ENCODE data around the gene HBZ.
A peak's percentile ranks its signal among the peaks of the same experiment; 100 is the strongest.

The HBZ gene

GRCh38 chr16:187330-187729, 34.9 kb downstream of the HBZ start:
- Histone ChIP-seq H3K56ac (ENCODE audit: low read length) (no peak overlapping the region), H3K27ac (ENCODE audit: low read depth, low read length) (no peak overlapping the region), H3K4me2 (ENCODE audit: low read length) (no peak overlapping the region), H3K27me3 (ENCODE audit: insufficient read depth, low read length, poor library complexity) (no peaks in the 10 kb centered on the region), H3K9ac (ENCODE audit: low read length) (no peak overlapping the region), H3K4ac (ENCODE audit: low read depth, low read length) (no peak overlapping the region), H3K79me2 (ENCODE audit: control insufficient read depth, insufficient read depth, low read length) (no peaks in the 10 kb centered on the region), H3K36me3 (ENCODE audit: control insufficient read depth, insufficient read depth, low read length) (peaks cover 24% of the 10 kb centered on the region), H2BK15ac (replicated peaks; ENCODE audit: low read depth) (no peak overlapping the region), H4K8ac (ENCODE audit: low read depth, low read length) (no peak overlapping the region), H3K23ac (ENCODE audit: low read length) (no peak overlapping the region), H2AK5ac (ENCODE audit: low read length) (no peak overlapping the region), H2BK120ac (ENCODE audit: low read depth, low read length) (no peak overlapping the region), H3K4me1 (ENCODE audit: control insufficient read depth, low read depth, low read length) (no peaks in the 10 kb centered on the region), H2BK5ac (ENCODE audit: low read length) (no peak overlapping the region), H3K79me1 (ENCODE audit: low read length) (peaks cover 7% of the 10 kb centered on the region), H3K4me3 (ENCODE audit: low read length) (no peak overlapping the region), H3K18ac (ENCODE audit: low read length) (no peak overlapping the region), H4K5ac (ENCODE audit: low read length) (no peak overlapping the region)
- WGBS (ENCODE audit: extremely low coverage, insufficient coverage, low lambda C conversion rate), result no CpG with 5 or more reads among the region's 8 CpGs
- DNase-seq, result no peak

DNA sequence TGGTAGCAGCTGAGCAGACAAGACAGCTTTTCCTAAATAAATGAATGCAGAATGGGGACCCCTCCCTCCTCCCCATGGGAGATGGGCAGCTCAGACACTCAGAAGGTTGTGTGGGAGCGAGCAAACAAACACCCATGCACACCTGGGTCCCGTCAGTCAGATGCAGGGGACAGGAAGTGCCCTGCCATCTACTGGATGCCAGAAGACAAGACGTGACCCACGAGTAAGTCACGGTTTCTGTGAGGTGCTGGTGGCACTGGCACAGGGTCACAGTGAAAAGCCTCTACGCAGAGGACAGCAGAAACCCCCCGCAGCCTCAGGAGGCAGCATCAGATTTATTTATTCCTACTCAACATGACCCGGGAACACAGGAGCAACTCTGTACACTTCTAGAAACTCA, 36.2 kb downstream of the HBZ start:
- WGBS (ENCODE audit: extremely low coverage, insufficient coverage, low lambda C conversion rate), result no CpG with 5 or more reads among the region's 8 CpGs
- Histone ChIP-seq H3K27me3 (ENCODE audit: insufficient read depth, low read length, poor library complexity) (no peaks in the 10 kb centered on the region), H3K79me1 (ENCODE audit: low read length) (peaks cover 7% of the 10 kb centered on the region), H2BK5ac (ENCODE audit: low read length) (no peak overlapping the region), H2AK5ac (ENCODE audit: low read length) (no peak overlapping the region), H3K4ac (ENCODE audit: low read depth, low read length) (no peak overlapping the region), H3K4me3 (ENCODE audit: low read length) (no peak overlapping the region), H3K4me1 (ENCODE audit: control insufficient read depth, low read depth, low read length) (no peaks in the 10 kb centered on the region), H3K56ac (ENCODE audit: low read length) (no peak overlapping the region), H4K5ac (ENCODE audit: low read length) (no peak overlapping the region), H3K18ac (ENCODE audit: low read length) (no peak overlapping the region), H3K27ac (ENCODE audit: low read depth, low read length) (no peak overlapping the region), H3K36me3 (ENCODE audit: control insufficient read depth, insufficient read depth, low read length) (peaks cover 26% of the 10 kb centered on the region), H4K8ac (ENCODE audit: low read depth, low read length) (no peak overlapping the region), H2BK120ac (ENCODE audit: low read depth, low read length) (no peak overlapping the region), H3K79me2 (ENCODE audit: control insufficient read depth, insufficient read depth, low read length) (no peaks in the 10 kb centered on the region), H2BK15ac (replicated peaks; ENCODE audit: low read depth) (no peak overlapping the region), H3K23ac (ENCODE audit: low read length) (no peak overlapping the region), H3K9ac (ENCODE audit: low read length) (no peak overlapping the region), H3K4me2 (ENCODE audit: low read length) (no peak overlapping the region)
- peak; percentile 46 for DNase-seq

- Histone ChIP-seq H3K79me2 (ENCODE audit: control insufficient read depth, insufficient read depth, low read length) (no peaks in the 10 kb centered on the region), H3K4ac (ENCODE audit: low read depth, low read length) (no peak overlapping the region), H3K4me3 (ENCODE audit: low read length) (no peak overlapping the region), H3K9ac (ENCODE audit: low read length) (no peak overlapping the region), H4K8ac (ENCODE audit: low read depth, low read length) (no peak overlapping the region), H3K4me1 (ENCODE audit: control insufficient read depth, low read depth, low read length) (no peaks in the 10 kb centered on the region), H3K79me1 (ENCODE audit: low read length) (peaks cover 9% of the 10 kb centered on the region), H3K18ac (ENCODE audit: low read length) (no peak overlapping the region), H2BK120ac (ENCODE audit: low read depth, low read length) (no peak overlapping the region), H4K5ac (ENCODE audit: low read length) (no peak overlapping the region), H2BK5ac (ENCODE audit: low read length) (no peak overlapping the region), H3K27ac (ENCODE audit: low read depth, low read length) (no peak overlapping the region), H2BK15ac (replicated peaks; ENCODE audit: low read depth) (no peak overlapping the region), H2AK5ac (ENCODE audit: low read length) (no peak overlapping the region), H3K4me2 (ENCODE audit: low read length) (no peak overlapping the region), H3K23ac (ENCODE audit: low read length) (no peak overlapping the region), H3K36me3 (ENCODE audit: control insufficient read depth, insufficient read depth, low read length) (peaks cover 28% of the 10 kb centered on the region), H3K56ac (ENCODE audit: low read length) (no peak overlapping the region), H3K27me3 (ENCODE audit: insufficient read depth, low read length, poor library complexity) (no peaks in the 10 kb centered on the region)
- no peak for DNase-seq
- no CpG with 5 or more reads among the region's 34 CpGs for WGBS (ENCODE audit: extremely low coverage, insufficient coverage, low lambda C conversion rate)
Observed at GRCh38 chr16:189604-190186, 37.3 kb downstream of the HBZ start.

GRCh38 chr16:191831-192230, 39.4 kb downstream of the HBZ start:
- no peak for DNase-seq
- H2AK5ac ChIP-seq (ENCODE audit: low read length), result no peak overlapping the region
- no peaks in the 10 kb centered on the region for H3K79me2 ChIP-seq (ENCODE audit: control insufficient read depth, insufficient read depth, low read length)
- H3K4ac ChIP-seq (ENCODE audit: low read depth, low read length), result no peak overlapping the region
- H3K56ac ChIP-seq (ENCODE audit: low read length), result no peak overlapping the region
- H3K27me3 ChIP-seq (ENCODE audit: insufficient read depth, low read length, poor library complexity), result no peaks in the 10 kb centered on the region
- WGBS (ENCODE audit: extremely low coverage, insufficient coverage, low lambda C conversion rate), result no CpG with 5 or more reads among the region's 4 CpGs
- H3K23ac ChIP-seq (ENCODE audit: low read length), result no peak overlapping the region
- H3K36me3 ChIP-seq (ENCODE audit: control insufficient read depth, insufficient read depth, low read length), result peaks cover 34% of the 10 kb centered on the region
- peaks cover 13% of the 10 kb centered on the region for H3K79me1 ChIP-seq (ENCODE audit: low read length)
- no peaks in the 10 kb centered on the region for H3K4me1 ChIP-seq (ENCODE audit: control insufficient read depth, low read depth, low read length)
- H3K4me2 ChIP-seq (ENCODE audit: low read length), result no peak overlapping the region
- H2BK120ac ChIP-seq (ENCODE audit: low read depth, low read length), result no peak overlapping the region
- H3K4me3 ChIP-seq (ENCODE audit: low read length), result no peak overlapping the region
- no peak overlapping the region for H2BK15ac ChIP-seq (replicated peaks; ENCODE audit: low read depth)
- no peak overlapping the region for H2BK5ac ChIP-seq (ENCODE audit: low read length)
- H4K8ac ChIP-seq (ENCODE audit: low read depth, low read length), result no peak overlapping the region
- no peak overlapping the region for H3K18ac ChIP-seq (ENCODE audit: low read length)
- no peak overlapping the region for H4K5ac ChIP-seq (ENCODE audit: low read length)
- H3K27ac ChIP-seq (ENCODE audit: low read depth, low read length), result no peak overlapping the region
- no peak overlapping the region for H3K9ac ChIP-seq (ENCODE audit: low read length)

DNA sequence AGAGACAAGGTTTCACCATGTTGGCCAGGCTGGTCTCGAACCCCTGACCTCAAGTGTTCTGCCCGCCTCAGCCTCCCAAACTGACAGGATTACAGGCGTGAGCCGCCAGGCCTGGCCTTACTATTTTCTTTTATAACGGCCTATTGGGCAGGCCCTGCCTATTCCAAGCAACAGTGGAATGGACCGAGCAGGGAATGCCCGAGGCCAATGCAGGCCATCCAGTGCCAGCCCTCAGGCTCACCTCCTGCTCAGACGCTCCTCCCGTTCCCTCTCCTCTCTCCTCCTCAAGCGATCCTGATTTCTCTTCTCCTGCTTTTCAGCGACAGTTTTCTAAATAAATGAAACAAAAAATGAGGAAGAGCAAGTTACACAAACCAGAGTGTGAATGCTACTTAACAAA, 40.2 kb downstream of the HBZ start:
- H2BK15ac ChIP-seq (replicated peaks; ENCODE audit: low read depth), result no peak overlapping the region
- no peak overlapping the region for H2AK5ac ChIP-seq (ENCODE audit: low read length)
- H3K18ac ChIP-seq (ENCODE audit: low read length), result no peak overlapping the region
- H3K4me2 ChIP-seq (ENCODE audit: low read length), result no peak overlapping the region
- H3K4me3 ChIP-seq (ENCODE audit: low read length), result no peak overlapping the region
- no peaks in the 10 kb centered on the region for H3K27me3 ChIP-seq (ENCODE audit: insufficient read depth, low read length, poor library complexity)
- H3K27ac ChIP-seq (ENCODE audit: low read depth, low read length), result no peak overlapping the region
- no peak overlapping the region for H2BK5ac ChIP-seq (ENCODE audit: low read length)
- no peak overlapping the region for H3K56ac ChIP-seq (ENCODE audit: low read length)
- H3K79me2 ChIP-seq (ENCODE audit: control insufficient read depth, insufficient read depth, low read length), result no peaks in the 10 kb centered on the region
- no peak for DNase-seq
- no CpG with 5 or more reads among the region's 11 CpGs for WGBS (ENCODE audit: extremely low coverage, insufficient coverage, low lambda C conversion rate)
- H3K4me1 ChIP-seq (ENCODE audit: control insufficient read depth, low read depth, low read length), result no peaks in the 10 kb centered on the region
- H3K79me1 ChIP-seq (ENCODE audit: low read length), result peaks cover 13% of the 10 kb centered on the region
- H4K5ac ChIP-seq (ENCODE audit: low read length), result no peak overlapping the region
- no peak overlapping the region for H3K4ac ChIP-seq (ENCODE audit: low read depth, low read length)
- no peak overlapping the region for H3K23ac ChIP-seq (ENCODE audit: low read length)
- H3K36me3 ChIP-seq (ENCODE audit: control insufficient read depth, insufficient read depth, low read length), result peaks cover 34% of the 10 kb centered on the region
- no peak overlapping the region for H2BK120ac ChIP-seq (ENCODE audit: low read depth, low read length)
- H4K8ac ChIP-seq (ENCODE audit: low read depth, low read length), result no peak overlapping the region
- no peak overlapping the region for H3K9ac ChIP-seq (ENCODE audit: low read length)

- no peak overlapping the region for H3K4ac ChIP-seq (ENCODE audit: low read depth, low read length)
- no peak overlapping the region for H4K8ac ChIP-seq (ENCODE audit: low read depth, low read length)
- no peaks in the 10 kb centered on the region for H3K79me2 ChIP-seq (ENCODE audit: control insufficient read depth, insufficient read depth, low read length)
- H3K79me1 ChIP-seq (ENCODE audit: low read length), result peaks cover 13% of the 10 kb centered on the region
- no peaks in the 10 kb centered on the region for H3K27me3 ChIP-seq (ENCODE audit: insufficient read depth, low read length, poor library complexity)
- DNase-seq, result no peak
- H3K4me1 ChIP-seq (ENCODE audit: control insufficient read depth, low read depth, low read length), result no peaks in the 10 kb centered on the region
- H3K4me2 ChIP-seq (ENCODE audit: low read length), result no peak overlapping the region
- H3K9ac ChIP-seq (ENCODE audit: low read length), result no peak overlapping the region
- no peak overlapping the region for H2BK5ac ChIP-seq (ENCODE audit: low read length)
- H3K36me3 ChIP-seq (ENCODE audit: control insufficient read depth, insufficient read depth, low read length), result peaks cover 37% of the 10 kb centered on the region
- no peak overlapping the region for H3K4me3 ChIP-seq (ENCODE audit: low read length)
- no peak overlapping the region for H2AK5ac ChIP-seq (ENCODE audit: low read length)
- H2BK15ac ChIP-seq (replicated peaks; ENCODE audit: low read depth), result no peak overlapping the region
- H3K23ac ChIP-seq (ENCODE audit: low read length), result no peak overlapping the region
- H3K18ac ChIP-seq (ENCODE audit: low read length), result no peak overlapping the region
- no peak overlapping the region for H4K5ac ChIP-seq (ENCODE audit: low read length)
- H2BK120ac ChIP-seq (ENCODE audit: low read depth, low read length), result no peak overlapping the region
- no peak overlapping the region for H3K56ac ChIP-seq (ENCODE audit: low read length)
- no peak overlapping the region for H3K27ac ChIP-seq (ENCODE audit: low read depth, low read length)
- no CpG with 5 or more reads among the region's 15 CpGs for WGBS (ENCODE audit: extremely low coverage, insufficient coverage, low lambda C conversion rate)
Observed at GRCh38 chr16:193441-193840, 41.0 kb downstream of the HBZ start.
